Natural killer cell (primary cell): ENCODE results near the gene SDS. TPM values are rescaled to one million over a fixed set of nuclear protein-coding genes. Genes with fewer than 3 reads are reported as not detected.

ENCODE experiments used
- ATAC-seq, 3 donors: fragments of 150-1000 bp in 2 of 3; fragments of 200-7000 bp in 1 of 3; cut with Tn5 transposase; 1 replicate in 1 of 3; 2 replicates in 2 of 3; pipeline ENCODE4 v1.10.0; 2021; ENCODE audit warnings: mild to moderate bottlenecking in 2 of 3, moderate library complexity in 2 of 3
- DNase-seq, 2 donors: peaks; one replicate each; pipeline versions ENCODE4 v3.0.0 to v3.0.0-alpha.2; 2013 to 2021; ENCODE audit warnings: mixed read lengths in 1 of 2
- H3K27ac ChIP-seq: one replicate; pipeline ENCODE4 v1.5.1; 2013; ENCODE audit warnings: mild to moderate bottlenecking, low read length
- H3K27me3 ChIP-seq: one replicate; pipeline ENCODE4 v1.6.1; 2013; ENCODE audit warnings: low read length; ENCODE audit not compliant: control insufficient read depth, insufficient read depth
- H3K36me3 ChIP-seq: one replicate; pipeline ENCODE4 v1.6.1; 2013; ENCODE audit warnings: low read length; ENCODE audit not compliant: control insufficient read depth, insufficient read depth
- H3K4me1 ChIP-seq: one replicate; pipeline ENCODE4 v1.6.1; 2013; ENCODE audit warnings: low read length; ENCODE audit not compliant: control insufficient read depth, insufficient read depth
- H3K4me3 ChIP-seq: one replicate; pipeline ENCODE4 v1.5.1; 2013; ENCODE audit warnings: low read length
- H3K9me3 ChIP-seq: one replicate; pipeline ENCODE4 v1.6.1; 2013; ENCODE audit warnings: low read length; ENCODE audit not compliant: control insufficient read depth, insufficient read depth
- H3K27ac Mint-ChIP-seq, 2 donors: one replicate each; pipeline ENCODE4 v1.8.0; 2022; ENCODE audit warnings: mild to moderate bottlenecking in 2 of 2, mixed read lengths in 2 of 2, moderate library complexity in 1 of 2
- H3K27me3 Mint-ChIP-seq, 2 donors: one replicate each; pipeline ENCODE4 v1.8.0; 2022; ENCODE audit warnings: low read depth in 2 of 2, mixed read lengths in 2 of 2
- H3K36me3 Mint-ChIP-seq: one replicate; pipeline ENCODE4 v1.8.0; 2022; ENCODE audit warnings: mixed read lengths
- H3K4me1 Mint-ChIP-seq, 2 donors: one replicate each; pipeline ENCODE4 v1.8.0; 2022; ENCODE audit warnings: mixed read lengths in 2 of 2
- H3K4me3 Mint-ChIP-seq: one replicate; pipeline ENCODE4 v1.8.0; 2022; ENCODE audit warnings: mild to moderate bottlenecking, moderate library complexity, mixed read lengths
- H3K9me3 Mint-ChIP-seq, 2 donors: one replicate each; pipeline ENCODE4 v1.8.0; 2022; ENCODE audit warnings: mixed read lengths in 2 of 2
- CTCF ChIP-seq: fragments of 200-600 bp; IDR thresholded peaks from one replicate; pipeline ENCODE4 v1.8.0; 2022; ENCODE audit warnings: antibody characterized with exemption
- WGBS: methylation state at CpG from one replicate; pipeline ENCODE4 v1.1.7; 2013; ENCODE audit warnings: missing lambda C conversion rate; ENCODE audit not compliant: insufficient coverage; 5-methylcytosine and 5-hydroxymethylcytosine counted together
- intact Hi-C: fragments of 100-400 bp; cut with micrococcal nuclease; formaldehyde crosslinking; loops from one replicate; pipeline ENCODE4 v1.14.2; 2022
- total RNA-seq, 4 donors: library from RNA; stranded (reverse); fragments of 120-200 nt in 1 of 4; gene quantifications; one replicate each; pipeline versions ENCODE4 v1.2.3 to v1.2.4, GENCODE V29; 2013 to 2022

The SDS gene
- total RNA-seq, 3 donors from 2014 or later (not counting 1 experiment from before 2014, with no cell fraction given) = not detected

- H3K36me3 Mint-ChIP-seq = no peaks in the 10 kb centered on the region
- Histone ChIP-seq H3K27me3 (no peaks in the 10 kb centered on the region), H3K4me1 (no peaks in the 10 kb centered on the region), H3K27ac (no peak overlapping the region), H3K9me3 (no peaks in the 10 kb centered on the region), H3K36me3 (no peaks in the 10 kb centered on the region), H3K4me3 (no peak overlapping the region)
- no peak for DNase-seq
- no peaks in the 10 kb centered on the region for H3K9me3 Mint-ChIP-seq
- 87% methylated on average over 4 of the region's 6 CpGs for WGBS
- H3K27ac Mint-ChIP-seq = no peak overlapping the region
- H3K4me3 Mint-ChIP-seq = no peak overlapping the region
- no peaks in the 10 kb centered on the region for H3K27me3 Mint-ChIP-seq
- no peak for TF ChIP-seq CTCF
- ATAC-seq = no peak
- intact Hi-C loops = no loop called here
- no peaks in the 10 kb centered on the region for H3K4me1 Mint-ChIP-seq
Measured at GRCh38 chr12:113436993-113437728, 33.5 kb upstream of the SDS start.

- Histone ChIP-seq H3K9me3 (no peaks in the 10 kb centered on the region), H3K27ac (no peak overlapping the region)
Measured at GRCh38 chr12:113436586-113436985, 32.9 kb upstream of the SDS start.

GRCh38 chr12:113435367-113435766, 31.7 kb upstream of the SDS start:
- ATAC-seq = no peak
- Mint-ChIP-seq H3K36me3 (no peaks in the 10 kb centered on the region), H3K27ac (no peak overlapping the region), H3K27me3 (peaks cover 0 to 7% of the 10 kb centered on the region in 2 donors), H3K9me3 (no peaks in the 10 kb centered on the region), H3K4me3 (no peak overlapping the region), H3K4me1 (no peaks in the 10 kb centered on the region)
- TF ChIP-seq CTCF = no peak
- H3K36me3 ChIP-seq = no peaks in the 10 kb centered on the region
- H3K27me3 ChIP-seq = no peaks in the 10 kb centered on the region
- DNase-seq = no peak
- WGBS = 81% methylated on average over 5 of the region's 5 CpGs
- H3K4me3 ChIP-seq = no peak overlapping the region
- no peaks in the 10 kb centered on the region for H3K4me1 ChIP-seq
- intact Hi-C loops = no loop called here
- H3K27ac ChIP-seq = no peak overlapping the region
- H3K9me3 ChIP-seq = no peaks in the 10 kb centered on the region

More at GRCh38 chr12:113436586-113436985, 32.9 kb upstream of the SDS start:
- DNase-seq (no peak), ATAC-seq (no peak)
- no peak overlapping the region for H3K4me3 ChIP-seq
- no peaks in the 10 kb centered on the region for H3K4me1 ChIP-seq
- no peaks in the 10 kb centered on the region for H3K9me3 Mint-ChIP-seq
- 84% methylated on average over 6 of the region's 6 CpGs for WGBS
- H3K27me3 ChIP-seq = no peaks in the 10 kb centered on the region
- H3K4me3 Mint-ChIP-seq = no peak overlapping the region
- H3K36me3 ChIP-seq = no peaks in the 10 kb centered on the region
- TF ChIP-seq CTCF = no peak
- H3K36me3 Mint-ChIP-seq = no peaks in the 10 kb centered on the region
- H3K27ac Mint-ChIP-seq = no peak overlapping the region
- intact Hi-C loops = no loop called here
- H3K27me3 Mint-ChIP-seq = no peaks in the 10 kb centered on the region
- H3K4me1 Mint-ChIP-seq = no peaks in the 10 kb centered on the region

GRCh38 chr12:113432986-113433385, 29.3 kb upstream of the SDS start:
- no peaks in the 10 kb centered on the region for H3K36me3 ChIP-seq
- Mint-ChIP-seq H3K4me3 (no peak overlapping the region), H3K9me3 (no peaks in the 10 kb centered on the region), H3K27me3 (peaks cover 0 to 7% of the 10 kb centered on the region in 2 donors), H3K36me3 (no peaks in the 10 kb centered on the region), H3K4me1 (no peaks in the 10 kb centered on the region), H3K27ac (no peak overlapping the region)
- no peak for DNase-seq
- no peak overlapping the region for H3K27ac ChIP-seq
- H3K4me1 ChIP-seq = no peaks in the 10 kb centered on the region
- no peak for ATAC-seq
- intact Hi-C loops = no loop called here
- H3K4me3 ChIP-seq = no peak overlapping the region
- no peak for TF ChIP-seq CTCF
- H3K9me3 ChIP-seq = no peaks in the 10 kb centered on the region
- no peaks in the 10 kb centered on the region for H3K27me3 ChIP-seq
